Measurements from ENCODE around the gene PLXNC1.

Gene PLXNC1

GRCh38 chr12:94263011-94263811 lies 114.8 kb downstream of the PLXNC1 start (continued):
- TF ChIP-seq ZFP41 (tag by site-specific recombination; IDR thresholded peaks at IDR 0.05; ENCODE audit: borderline replicate concordance): no peak
- TF ChIP-seq ZBTB6 (tag by site-specific recombination; IDR thresholded peaks at IDR 0.05): no peak
- TF ChIP-seq ZNF776 (tag by site-specific recombination; IDR thresholded peaks at IDR 0.05; ENCODE audit: borderline replicate concordance): no peak
- TF ChIP-seq, protein P1, sequence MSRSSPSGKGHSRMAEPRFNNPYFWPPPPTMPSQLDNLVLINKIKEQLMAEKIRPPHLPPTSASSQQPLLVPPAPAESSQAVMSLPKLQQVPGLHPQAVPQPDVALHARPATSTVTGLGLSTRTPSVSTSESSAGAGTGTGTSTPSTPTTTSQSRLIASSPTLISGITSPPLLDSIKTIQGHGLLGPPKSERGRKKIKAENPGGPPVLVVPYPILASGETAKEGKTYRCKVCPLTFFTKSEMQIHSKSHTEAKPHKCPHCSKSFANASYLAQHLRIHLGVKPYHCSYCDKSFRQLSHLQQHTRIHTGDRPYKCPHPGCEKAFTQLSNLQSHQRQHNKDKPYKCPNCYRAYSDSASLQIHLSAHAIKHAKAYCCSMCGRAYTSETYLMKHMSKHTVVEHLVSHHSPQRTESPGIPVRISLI (tag by site-specific recombination; IDR thresholded peaks at IDR 0.05): no peak

DNA sequence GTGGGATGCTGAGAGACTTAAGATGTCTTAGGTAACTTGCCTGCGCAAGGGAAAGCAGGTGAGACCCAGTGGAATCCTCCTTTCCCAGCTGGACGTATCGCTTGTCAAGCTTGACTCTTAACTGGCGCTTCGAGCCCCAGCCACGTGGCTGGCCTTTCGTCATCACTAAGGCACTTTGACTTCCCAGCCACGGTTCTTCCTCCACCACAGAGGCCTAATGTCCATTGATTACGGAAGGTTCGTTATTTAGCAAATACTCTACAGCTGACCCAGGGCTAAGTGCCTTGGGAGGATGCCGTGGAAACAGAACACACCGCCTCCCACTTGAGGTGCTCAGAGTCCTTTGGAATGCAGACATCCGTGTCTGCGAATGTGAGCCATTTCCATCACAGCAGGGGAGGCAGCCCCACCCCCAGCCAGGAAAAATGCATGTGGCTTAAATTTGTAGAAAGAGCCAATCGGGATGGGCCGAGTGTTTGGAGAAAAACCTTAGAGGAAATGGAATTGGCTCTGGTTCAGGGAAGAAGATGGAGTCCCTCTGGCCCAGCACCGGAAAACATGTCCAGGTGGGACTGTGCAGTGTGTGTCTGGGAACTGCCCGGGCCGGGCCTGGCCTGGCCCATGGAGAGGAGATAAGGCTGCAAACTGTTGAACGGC lies 115.7 kb downstream of the PLXNC1 start:
- TF ChIP-seq ZNF776 (tag by site-specific recombination; IDR thresholded peaks at IDR 0.05; ENCODE audit: borderline replicate concordance) (no peak), ZNF155 (tag by site-specific recombination; IDR thresholded peaks at IDR 0.05) (no peak), ZSCAN30 (tag by site-specific recombination; IDR thresholded peaks at IDR 0.05) (no peak)
- H3K27ac ChIP-seq (ENCODE audit: extremely low read depth, low read depth, low read length): no peak overlapping the region
- POLR2A ChIA-PET: no interaction called here
- no peaks in the 10 kb centered on the region for H3K9me3 ChIP-seq (ENCODE audit: control insufficient read depth, insufficient read depth, low read depth, low read length)
- H3K4me3 ChIP-seq (ENCODE audit: low read depth, low read length): no peak overlapping the region
- H3K36me3 ChIP-seq (ENCODE audit: control insufficient read depth in 2 of 2, insufficient read depth in 1 of 2, low read length in 2 of 2): no peaks in the 10 kb centered on the region
- H3K4me1 ChIP-seq (ENCODE audit: control insufficient read depth, insufficient read depth, low read length): peaks cover 5% of the 10 kb centered on the region
- CTCF ChIA-PET: interaction anchor here (0.6 kb wide), 1 partner anchor 189 kb away, joined by 3 read pairs; no protein-coding TSS in a partner anchor

DNA sequence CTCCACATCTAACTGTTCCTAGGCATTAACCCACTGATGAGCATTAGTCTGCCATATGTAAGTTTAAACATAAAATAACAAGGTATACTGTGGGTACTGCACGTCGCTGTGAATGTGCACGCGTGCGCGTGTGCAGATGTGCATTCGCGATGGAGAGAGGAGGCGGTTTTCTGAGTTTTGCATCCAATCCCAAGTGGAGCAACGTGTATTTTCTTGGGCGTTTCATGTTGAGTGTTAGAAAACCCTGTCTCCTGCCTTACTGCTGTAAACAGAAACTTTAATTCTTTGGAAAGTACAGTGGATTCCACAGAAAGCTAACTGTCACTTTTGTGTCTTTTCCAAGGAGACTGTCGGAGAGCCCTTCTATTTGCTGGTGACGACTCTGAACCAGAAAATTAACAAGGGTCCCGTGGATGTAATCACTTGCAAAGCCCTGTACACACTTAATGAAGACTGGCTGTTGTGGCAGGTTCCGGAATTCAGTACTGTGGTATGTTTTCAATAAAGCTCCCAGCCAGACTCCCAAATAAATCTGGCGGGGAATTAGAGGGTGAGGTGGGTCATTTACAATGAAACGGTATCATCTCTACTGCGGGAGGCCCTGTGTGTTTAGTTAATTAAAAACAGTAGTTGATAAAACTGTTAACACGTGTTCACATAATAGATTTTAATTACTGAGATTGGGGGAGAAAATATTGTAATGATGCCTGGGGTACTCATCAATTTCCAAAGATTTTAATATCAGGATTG lies 116.5 kb downstream of the PLXNC1 start:
- H3K36me3 ChIP-seq (ENCODE audit: control insufficient read depth in 2 of 2, insufficient read depth in 1 of 2, low read length in 2 of 2): no peaks in the 10 kb centered on the region
- TF ChIP-seq KLF7 (tag by site-specific recombination; IDR thresholded peaks at IDR 0.05; ENCODE audit: borderline replicate concordance): no peak
- TF ChIP-seq KLF8 (tag by site-specific recombination; IDR thresholded peaks at IDR 0.05): no peak
- no peak for TF ChIP-seq ZNF747 (tag by site-specific recombination; IDR thresholded peaks at IDR 0.05)
- no peak for TF ChIP-seq ZNF239 (tag by site-specific recombination; IDR thresholded peaks at IDR 0.05)
- no peak for TF ChIP-seq KLF9 (tag by site-specific recombination; IDR thresholded peaks at IDR 0.05; ENCODE audit: low read depth)
- no peak overlapping the region for H3K27ac ChIP-seq (ENCODE audit: extremely low read depth, low read depth, low read length)
- no peak overlapping the region for H3K4me3 ChIP-seq (ENCODE audit: low read depth, low read length)
- CTCF ChIA-PET: no interaction called here
- H3K4me1 ChIP-seq (ENCODE audit: control insufficient read depth, insufficient read depth, low read length): peaks cover 5% of the 10 kb centered on the region
- POLR2A ChIA-PET: no interaction called here
- no peaks in the 10 kb centered on the region for H3K9me3 ChIP-seq (ENCODE audit: control insufficient read depth, insufficient read depth, low read depth, low read length)

- no peaks in the 10 kb centered on the region for H3K9me3 ChIP-seq (ENCODE audit: control insufficient read depth, insufficient read depth, low read depth, low read length)
- TF ChIP-seq ZNF10 (tag by site-specific recombination; IDR thresholded peaks at IDR 0.05) (no peak), ZNF391 (tag by site-specific recombination; IDR thresholded peaks at IDR 0.05; ENCODE audit: borderline replicate concordance, low read depth) (no peak), SCRT2 (tag by site-specific recombination; IDR thresholded peaks at IDR 0.05) (no peak), REPIN1 (tag by site-specific recombination; IDR thresholded peaks at IDR 0.05; ENCODE audit: low read depth) (no peak), ZNF302 (tag by site-specific recombination; IDR thresholded peaks at IDR 0.05; ENCODE audit: low read depth) (no peak), WT1 (tag by site-specific recombination; IDR thresholded peaks at IDR 0.05) (no peak), ZBTB44 (tag by site-specific recombination; IDR thresholded peaks at IDR 0.05) (no peak), ZNF202 (tag by site-specific recombination; IDR thresholded peaks at IDR 0.05; ENCODE audit: borderline replicate concordance) (no peak), AEBP2 (tag by site-specific recombination; IDR thresholded peaks at IDR 0.05; ENCODE audit: borderline replicate concordance) (no peak), ZNF830 (tag by site-specific recombination; IDR thresholded peaks at IDR 0.05; ENCODE audit: low read depth) (no peak)
- H3K27ac ChIP-seq (ENCODE audit: extremely low read depth, low read depth, low read length): no peak overlapping the region
- no peaks in the 10 kb centered on the region for H3K36me3 ChIP-seq (ENCODE audit: control insufficient read depth in 2 of 2, insufficient read depth in 1 of 2, low read length in 2 of 2)
- POLR2A ChIA-PET: no interaction called here
- CTCF ChIA-PET: no interaction called here
- H3K4me1 ChIP-seq (ENCODE audit: control insufficient read depth, insufficient read depth, low read length): peaks cover 5% of the 10 kb centered on the region
- H3K4me3 ChIP-seq (ENCODE audit: low read depth, low read length): no peak overlapping the region
Observed at GRCh38 chr12:94265539-94265938, 117.2 kb downstream of the PLXNC1 start.

Data from HEK293 (cell line).